ENCODE data around the gene CLCN7.

Gene CLCN7

GRCh38 chr16:1451702-1452392 lies 23.0 kb downstream of the CLCN7 start:
- H3K27me3 Mint-ChIP-seq: no peaks in the 10 kb centered on the region
- no peak overlapping the region for H3K4me3 Mint-ChIP-seq
- H3K27ac Mint-ChIP-seq: no peak overlapping the region
- peaks cover 2% of the 10 kb centered on the region for H3K36me3 Mint-ChIP-seq
- no peaks in the 10 kb centered on the region for H3K9me3 Mint-ChIP-seq (ENCODE audit: low read depth)
- H3K4me1 Mint-ChIP-seq (ENCODE audit: low read depth): no peaks in the 10 kb centered on the region

- Mint-ChIP-seq H3K4me3 (no peak overlapping the region), H3K27me3 (no peaks in the 10 kb centered on the region), H3K27ac (no peak overlapping the region), H3K36me3 (peaks cover 2% of the 10 kb centered on the region), H3K4me1 (ENCODE audit: low read depth) (no peaks in the 10 kb centered on the region), H3K9me3 (ENCODE audit: low read depth) (no peaks in the 10 kb centered on the region)
Observed at GRCh38 chr16:1450841-1451240, 24.0 kb downstream of the CLCN7 start.

GRCh38 chr16:1450218-1450617 lies 24.6 kb downstream of the CLCN7 start:
- no peaks in the 10 kb centered on the region for H3K4me1 Mint-ChIP-seq (ENCODE audit: low read depth)
- H3K36me3 Mint-ChIP-seq: peaks cover 2% of the 10 kb centered on the region
- no peak overlapping the region for H3K27ac Mint-ChIP-seq
- no peak overlapping the region for H3K4me3 Mint-ChIP-seq
- H3K9me3 Mint-ChIP-seq (ENCODE audit: low read depth): no peaks in the 10 kb centered on the region
- no peaks in the 10 kb centered on the region for H3K27me3 Mint-ChIP-seq

GRCh38 chr16:1449201-1449788 lies 25.5 kb downstream of the CLCN7 start:
- Mint-ChIP-seq H3K4me3 (no peak overlapping the region), H3K9me3 (ENCODE audit: low read depth) (no peaks in the 10 kb centered on the region), H3K4me1 (ENCODE audit: low read depth) (no peaks in the 10 kb centered on the region), H3K27me3 (no peaks in the 10 kb centered on the region), H3K27ac (no peak overlapping the region), H3K36me3 (peaks cover 2% of the 10 kb centered on the region)

GRCh38 chr16:1448536-1449116 lies 26.2 kb downstream of the CLCN7 start:
- no peaks in the 10 kb centered on the region for H3K27me3 Mint-ChIP-seq
- H3K9me3 Mint-ChIP-seq (ENCODE audit: low read depth): no peaks in the 10 kb centered on the region
- no peaks in the 10 kb centered on the region for H3K4me1 Mint-ChIP-seq (ENCODE audit: low read depth)
- no peak overlapping the region for H3K27ac Mint-ChIP-seq
- H3K4me3 Mint-ChIP-seq: no peak overlapping the region
- peaks cover 2% of the 10 kb centered on the region for H3K36me3 Mint-ChIP-seq

- H3K27me3 Mint-ChIP-seq: no peaks in the 10 kb centered on the region
- H3K4me1 Mint-ChIP-seq (ENCODE audit: low read depth): no peaks in the 10 kb centered on the region
- no peak overlapping the region for H3K4me3 Mint-ChIP-seq
- H3K36me3 Mint-ChIP-seq: peaks cover 2% of the 10 kb centered on the region
- no peaks in the 10 kb centered on the region for H3K9me3 Mint-ChIP-seq (ENCODE audit: low read depth)
- no peak overlapping the region for H3K27ac Mint-ChIP-seq
Observed at GRCh38 chr16:1447965-1448364, 26.9 kb downstream of the CLCN7 start.

- Mint-ChIP-seq H3K4me1 (ENCODE audit: low read depth) (no peaks in the 10 kb centered on the region), H3K36me3 (peaks cover 2% of the 10 kb centered on the region), H3K9me3 (ENCODE audit: low read depth) (no peaks in the 10 kb centered on the region), H3K4me3 (no peak overlapping the region), H3K27ac (no peak overlapping the region), H3K27me3 (no peaks in the 10 kb centered on the region)
Observed at GRCh38 chr16:1446296-1447080, 28.3 kb downstream of the CLCN7 start.

- H3K27ac Mint-ChIP-seq: no peak overlapping the region
- no peak overlapping the region for H3K4me3 Mint-ChIP-seq
- H3K27me3 Mint-ChIP-seq: no peaks in the 10 kb centered on the region
Observed at GRCh38 chr16:1445518-1446203, 29.2 kb downstream of the CLCN7 start.

GRCh38 chr16:1444730-1445517 lies 29.9 kb downstream of the CLCN7 start:
- Mint-ChIP-seq H3K9me3 (ENCODE audit: low read depth) (no peaks in the 10 kb centered on the region), H3K27ac (no peak overlapping the region), H3K27me3 (no peaks in the 10 kb centered on the region), H3K4me3 (no peak overlapping the region), H3K36me3 (no peaks in the 10 kb centered on the region), H3K4me1 (ENCODE audit: low read depth) (no peaks in the 10 kb centered on the region)

More at GRCh38 chr16:1445518-1446203, 29.2 kb downstream of the CLCN7 start:
- Mint-ChIP-seq H3K9me3 (ENCODE audit: low read depth) (no peaks in the 10 kb centered on the region), H3K4me1 (ENCODE audit: low read depth) (no peaks in the 10 kb centered on the region), H3K36me3 (no peaks in the 10 kb centered on the region)

GRCh38 chr16:1443980-1444729 lies 30.7 kb downstream of the CLCN7 start, which contains the start of gene CCDC154:
TSS of gene CCDC154 (minus strand) at chr16:1444556. CDS start at chr16:1444322, 234 bp downstream.
- H3K4me1 Mint-ChIP-seq (ENCODE audit: low read depth): no peaks in the 10 kb centered on the region
- H3K27ac Mint-ChIP-seq: no peak within 1 kb of the TSS
- no peaks in the 10 kb centered on the region for H3K9me3 Mint-ChIP-seq (ENCODE audit: low read depth)

GRCh38 chr16:1443403-1443973 lies 31.3 kb downstream of the CLCN7 start:
- Mint-ChIP-seq H3K27ac (no peak overlapping the region), H3K27me3 (no peaks in the 10 kb centered on the region), H3K4me1 (ENCODE audit: low read depth) (no peaks in the 10 kb centered on the region), H3K36me3 (no peaks in the 10 kb centered on the region), H3K9me3 (ENCODE audit: low read depth) (no peaks in the 10 kb centered on the region), H3K4me3 (no peak overlapping the region)

More at GRCh38 chr16:1443980-1444729, 30.7 kb downstream of the CLCN7 start, which contains the start of gene CCDC154:
- no peaks in the 10 kb centered on the region for H3K36me3 Mint-ChIP-seq
- no peak within 1 kb of the TSS for H3K4me3 Mint-ChIP-seq
- no peaks in the 10 kb centered on the region for H3K27me3 Mint-ChIP-seq

GRCh38 chr16:1442697-1443096 lies 32.1 kb downstream of the CLCN7 start:
- Mint-ChIP-seq H3K27ac (no peak overlapping the region), H3K9me3 (ENCODE audit: low read depth) (no peaks in the 10 kb centered on the region), H3K36me3 (no peaks in the 10 kb centered on the region), H3K27me3 (no peaks in the 10 kb centered on the region), H3K4me3 (no peak overlapping the region), H3K4me1 (ENCODE audit: low read depth) (no peaks in the 10 kb centered on the region)

- H3K36me3 Mint-ChIP-seq: no peaks in the 10 kb centered on the region
- no peak overlapping the region for H3K4me3 Mint-ChIP-seq
- no peaks in the 10 kb centered on the region for H3K27me3 Mint-ChIP-seq
- no peaks in the 10 kb centered on the region for H3K4me1 Mint-ChIP-seq (ENCODE audit: low read depth)
- H3K9me3 Mint-ChIP-seq (ENCODE audit: low read depth): no peaks in the 10 kb centered on the region
- H3K27ac Mint-ChIP-seq: no peak overlapping the region
Observed at GRCh38 chr16:1441391-1441829, 33.4 kb downstream of the CLCN7 start.

Data from activated naive CD8-positive, alpha-beta T cell (primary cell).